NCI-H82 (cell line): ENCODE results near the gene ELP4.

Experiments used
- DNase-seq: peaks from one replicate; lab custom pipeline; 2025; lab: John Stamatoyannopoulos, UW

Gene ELP4

GRCh38 chr11:31824332-31824878 is 314.8 kb downstream of the ELP4 start:
- no peak for DNase-seq

GRCh38 chr11:31824879-31825837 is 315.6 kb downstream of the ELP4 start:
- no peak for DNase-seq

- DNase-seq = no peak
These were observed 316.4 kb downstream of the ELP4 start for GRCh38 chr11:31825838-31826484.

GRCh38 chr11:31826536-31827438 is 317.2 kb downstream of the ELP4 start:
- DNase-seq = no peak

GRCh38 chr11:31827455-31828206 is 318.1 kb downstream of the ELP4 start:
- no peak for DNase-seq

GRCh38 chr11:31828217-31828616 is 318.6 kb downstream of the ELP4 start:
- no peak for DNase-seq

GRCh38 chr11:31830406-31830805 is 320.8 kb downstream of the ELP4 start:
- DNase-seq = no peak

GRCh38 chr11:31834237-31834636 is 324.7 kb downstream of the ELP4 start:
- DNase-seq = no peak
